GM18867 (cell line): ENCODE results near the gene WEE2.
"Not testable (repeated sequence)": the region's sequence is repeated elsewhere in the genome, so short reads cannot be mapped to it uniquely, and the experiment has no call there.

ENCODE experiments used
- ATAC-seq: cut with Tn5 transposase; IDR thresholded peaks from one replicate; pipeline ENCODE4 v1.9.1; 2021; ENCODE audit warnings: mild to moderate bottlenecking, moderate library complexity; ENCODE audit not compliant: unreplicated experiment

WEE2 gene

GRCh38 chr7:141770083-141770583 lies 62.0 kb downstream of the WEE2 start:
- not testable (repeated sequence) for ATAC-seq

DNA sequence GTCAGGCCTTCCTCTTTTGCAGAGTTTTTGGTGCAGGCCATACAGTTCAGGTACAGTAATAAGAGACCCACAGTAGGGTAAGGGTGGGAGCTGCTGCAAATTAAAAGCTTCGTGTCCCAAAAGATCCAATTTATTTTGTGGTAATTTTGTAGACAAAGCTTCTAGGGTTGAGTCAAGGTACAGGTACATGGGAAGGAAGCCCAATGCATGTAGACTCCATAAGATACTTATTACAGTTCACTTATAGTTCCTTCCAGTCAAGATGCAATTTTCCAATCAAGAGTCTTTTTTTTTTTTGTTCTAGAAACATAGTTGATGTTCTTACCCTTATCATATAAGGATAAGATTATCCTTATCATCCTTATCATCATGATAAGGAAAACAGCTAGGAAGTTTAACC lies 68.2 kb downstream of the WEE2 start, which contains the start of gene TAS2R4:
Gene TAS2R4 (plus strand): TSS at position 301 of the 400 bp plus-strand sequence. CDS start 1,815 bp downstream, outside the sequence.
- ATAC-seq, result no peak
